Loucy (cell line): Measurements from ENCODE around the gene PIGP.

Experiments
- H2AFZ ChIP-seq: fragments of 200-600 bp; sonication (generic); 2 replicates; pipeline ENCODE4 v1.6.0; 2016; ENCODE audit warnings: antibody characterized with exemption, mild to moderate bottlenecking, low read length, moderate library complexity
- H3F3A ChIP-seq: fragments of 200-600 bp; 2 replicates; pipeline ENCODE4 v1.6.0; 2016; ENCODE audit warnings: antibody characterized with exemption, low read depth, mild to moderate bottlenecking
- H3K27me3 ChIP-seq: fragments of 200-600 bp; sonication (generic); 2 replicates; pipeline ENCODE4 v1.6.1; 2014; ENCODE audit warnings: low read length, mild to moderate bottlenecking; ENCODE audit not compliant: insufficient read depth, poor library complexity, severe bottlenecking
- H3K36me3 ChIP-seq: fragments of 200-600 bp; sonication (generic); 2 replicates; pipeline ENCODE4 v1.6.1; 2016; ENCODE audit warnings: low read length; ENCODE audit not compliant: insufficient read depth
- H3K4me1 ChIP-seq: fragments of 200-600 bp; sonication (generic); 2 replicates; pipeline ENCODE4 v1.5.1; 2014; ENCODE audit warnings: low read length, mild to moderate bottlenecking; ENCODE audit not compliant: insufficient read depth, poor library complexity, severe bottlenecking
- H3K4me2 ChIP-seq: fragments of 200-600 bp; sonication (generic); 2 replicates; pipeline ENCODE4 v1.6.0; 2014; ENCODE audit warnings: antibody characterized with exemption, low read length, low read depth, mild to moderate bottlenecking; ENCODE audit not compliant: poor library complexity, severe bottlenecking
- H3K4me3 ChIP-seq: fragments of 200-600 bp; sonication (generic); 2 replicates; pipeline ENCODE4 v1.5.1; 2014; ENCODE audit warnings: low read length, mild to moderate bottlenecking, mixed read lengths; ENCODE audit not compliant: poor library complexity, severe bottlenecking
- H3K79me2 ChIP-seq: fragments of 200-600 bp; sonication (generic); 2 replicates; pipeline ENCODE4 v1.6.1; 2014; ENCODE audit warnings: low read length; ENCODE audit not compliant: insufficient read depth
- H3K9ac ChIP-seq: fragments of 200-600 bp; sonication (generic); 2 replicates; pipeline ENCODE4 v1.6.0; 2014; ENCODE audit warnings: mild to moderate bottlenecking, low read depth, low read length, moderate library complexity; ENCODE audit not compliant: poor library complexity, severe bottlenecking
- H3K9me2 ChIP-seq: fragments of 200-600 bp; sonication (generic); replicated peaks from 2 replicates; pipeline ENCODE4 v1.6.1; 2016; ENCODE audit warnings: low read depth, low read length, mixed read lengths
- H3K9me3 ChIP-seq: fragments of 200-600 bp; sonication (generic); 2 replicates; pipeline ENCODE4 v1.6.1; 2014; ENCODE audit warnings: mild to moderate bottlenecking, antibody characterized with exemption, low read length, low read depth; ENCODE audit not compliant: insufficient read depth
- H4K20me1 ChIP-seq: fragments of 200-600 bp; sonication (generic); 2 replicates; pipeline ENCODE4 v1.6.0; 2014; ENCODE audit warnings: antibody characterized with exemption, low read length, mild to moderate bottlenecking; ENCODE audit not compliant: insufficient read depth, poor library complexity, severe bottlenecking
- EZH2phosphoT487 ChIP-seq: fragments of 200-600 bp; IDR thresholded peaks from 2 replicates; pipeline ENCODE4 v1.6.1; 2018; ENCODE audit warnings: antibody characterized with exemption, mild to moderate bottlenecking, moderate library complexity, borderline replicate concordance
- TF ChIP-seq, protein P1 (sequence below): fragments of 200-600 bp; sonication (generic); conservative IDR thresholded peaks from 2 replicates; pipeline ENCODE4 v1.5.1; 2014; ENCODE audit warnings: mild to moderate bottlenecking, antibody characterized with exemption, low read length

The PIGP gene

DNA sequence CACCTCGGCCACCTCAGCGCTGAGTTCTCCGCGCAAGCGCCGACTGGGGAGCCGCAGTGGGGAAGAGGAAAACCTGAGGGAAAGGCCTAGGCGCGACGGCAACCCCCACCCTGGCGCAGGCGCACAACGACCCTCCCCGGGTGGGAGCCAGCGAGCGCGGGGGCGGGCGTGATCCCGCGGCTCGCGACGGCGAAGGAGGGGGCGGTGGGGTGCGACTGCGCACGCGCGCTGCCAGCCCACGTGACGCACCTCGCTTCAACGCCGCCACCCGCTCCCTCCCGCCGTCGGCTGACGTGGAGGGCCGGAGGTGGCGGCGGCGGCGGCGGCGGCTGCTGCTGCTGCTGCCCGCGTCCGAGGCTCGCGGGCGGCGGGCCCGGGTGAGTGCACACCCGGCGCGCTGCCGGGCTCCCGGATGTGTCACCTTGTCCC, at the start of gene PIGP, which contains the start of gene TTC3:
TSS of gene PIGP (minus strand) at position 84 of the 429 bp plus-strand sequence. CDS start 556 bp downstream, outside the sequence.
TSS of gene TTC3 (plus strand) at position 267 of the 429 bp plus-strand sequence. CDS start 14,004 bp downstream, outside the sequence.
- H3K27me3 ChIP-seq: no peaks in the 10 kb centered on the region
- no peaks in the 10 kb centered on the region for H3K9me2 ChIP-seq
- H3K4me1 ChIP-seq: peaks cover 76% of the 10 kb centered on the region
- no peaks in the 10 kb centered on the region for H3K36me3 ChIP-seq
- H3K9ac ChIP-seq: peak within 1 kb of the TSS; percentile 96
- H3K4me3 ChIP-seq: peak within 1 kb of the TSS; percentile 88
- H3K4me2 ChIP-seq: peak within 1 kb of the TSS; percentile 97
- H3K79me2 ChIP-seq: peaks cover 76% of the 10 kb centered on the region
- H4K20me1 ChIP-seq: peaks cover 40% of the 10 kb centered on the region
- TF ChIP-seq, protein P1, sequence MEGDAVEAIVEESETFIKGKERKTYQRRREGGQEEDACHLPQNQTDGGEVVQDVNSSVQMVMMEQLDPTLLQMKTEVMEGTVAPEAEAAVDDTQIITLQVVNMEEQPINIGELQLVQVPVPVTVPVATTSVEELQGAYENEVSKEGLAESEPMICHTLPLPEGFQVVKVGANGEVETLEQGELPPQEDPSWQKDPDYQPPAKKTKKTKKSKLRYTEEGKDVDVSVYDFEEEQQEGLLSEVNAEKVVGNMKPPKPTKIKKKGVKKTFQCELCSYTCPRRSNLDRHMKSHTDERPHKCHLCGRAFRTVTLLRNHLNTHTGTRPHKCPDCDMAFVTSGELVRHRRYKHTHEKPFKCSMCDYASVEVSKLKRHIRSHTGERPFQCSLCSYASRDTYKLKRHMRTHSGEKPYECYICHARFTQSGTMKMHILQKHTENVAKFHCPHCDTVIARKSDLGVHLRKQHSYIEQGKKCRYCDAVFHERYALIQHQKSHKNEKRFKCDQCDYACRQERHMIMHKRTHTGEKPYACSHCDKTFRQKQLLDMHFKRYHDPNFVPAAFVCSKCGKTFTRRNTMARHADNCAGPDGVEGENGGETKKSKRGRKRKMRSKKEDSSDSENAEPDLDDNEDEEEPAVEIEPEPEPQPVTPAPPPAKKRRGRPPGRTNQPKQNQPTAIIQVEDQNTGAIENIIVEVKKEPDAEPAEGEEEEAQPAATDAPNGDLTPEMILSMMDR: no peak
- TF ChIP-seq EZH2phosphoT487: no peak
- H2AFZ ChIP-seq: peak within 1 kb of the TSS; percentile 88
- no peaks in the 10 kb centered on the region for H3K9me3 ChIP-seq
- 0 out of 2 replicates have a peak, but pooled peaks cover 6% of the 10 kb centered on the region for H3F3A ChIP-seq

DNA sequence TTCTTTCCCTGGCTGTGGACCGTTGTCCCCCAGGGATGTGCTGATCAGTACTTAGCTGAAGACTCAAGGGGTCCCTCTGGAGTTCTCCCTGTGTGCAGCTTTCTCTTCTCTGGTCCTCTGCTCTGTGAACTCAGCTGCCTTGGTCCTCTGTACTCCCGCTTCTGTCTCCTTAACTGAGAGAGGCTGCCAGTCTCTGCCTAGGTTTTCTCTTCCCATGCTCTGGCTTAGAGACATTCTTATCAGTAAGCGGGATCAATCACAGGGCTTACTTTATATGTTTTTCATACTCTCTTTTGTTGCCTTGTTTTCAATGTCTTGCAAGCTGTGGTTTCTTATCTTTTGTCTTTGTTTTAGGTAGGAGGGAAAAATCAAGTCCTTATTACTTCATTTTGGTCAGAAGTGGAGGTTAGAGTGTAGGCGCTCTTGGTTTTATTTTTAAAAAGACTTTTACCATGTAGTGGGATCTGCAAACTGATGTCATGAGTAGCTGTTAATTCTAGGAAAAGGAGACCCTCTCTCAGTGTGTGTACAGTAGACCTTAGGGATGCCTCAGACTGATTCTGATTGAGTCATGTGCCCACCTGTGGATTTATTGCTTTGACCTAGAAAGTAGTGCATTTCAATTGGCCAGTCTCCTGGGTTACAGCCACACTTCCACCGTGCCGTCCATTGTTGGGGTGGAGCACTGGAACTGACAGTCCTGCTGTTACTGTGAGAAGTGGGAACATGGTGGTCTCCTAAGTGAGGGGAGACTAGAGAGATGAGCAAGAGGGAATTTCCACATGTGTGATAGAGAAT, 46.7 kb upstream of the PIGP start:
- H3K36me3 ChIP-seq: peaks cover 28% of the 10 kb centered on the region; the same call in 1 of the 2 replicates

GRCh38 chr21:37118187-37118826, 45.4 kb upstream of the PIGP start:
- Histone ChIP-seq H3K79me2 (no peaks in the 10 kb centered on the region), H4K20me1 (no peaks in the 10 kb centered on the region), H3K9me2 (no peaks in the 10 kb centered on the region), H3K4me3 (no peak overlapping the region), H3K36me3 (peaks cover 24% of the 10 kb centered on the region; the same call in 1 of the 2 replicates), H3K27me3 (no peaks in the 10 kb centered on the region), H3K9ac (no peak overlapping the region), H3K9me3 (no peaks in the 10 kb centered on the region), H3K4me1 (no peaks in the 10 kb centered on the region), H3F3A (no peaks in the 10 kb centered on the region), H2AFZ (no peak overlapping the region), H3K4me2 (no peak overlapping the region)
- TF ChIP-seq, protein P1: no peak
- TF ChIP-seq EZH2phosphoT487: no peak

More for the DNA sequence above, 46.7 kb upstream of the PIGP start:
- Histone ChIP-seq H2AFZ (no peak overlapping the region), H3K27me3 (no peaks in the 10 kb centered on the region), H3K4me2 (no peak overlapping the region), H3K79me2 (no peaks in the 10 kb centered on the region), H3K9me3 (no peaks in the 10 kb centered on the region), H4K20me1 (no peaks in the 10 kb centered on the region), H3K4me3 (no peak overlapping the region), H3K4me1 (no peaks in the 10 kb centered on the region), H3K9me2 (no peaks in the 10 kb centered on the region), H3K9ac (no peak overlapping the region), H3F3A (no peaks in the 10 kb centered on the region)
- TF ChIP-seq EZH2phosphoT487: no peak
- TF ChIP-seq, protein P1: peak; percentile 38
